CD1c-positive myeloid dendritic cell (primary cell): ENCODE measurements around the gene IQCH.
"Not testable (repeated sequence)": the region's sequence is repeated elsewhere in the genome, so short reads cannot be mapped to it uniquely, and the experiment has no call there.

Experiments
- DNase-seq: peaks from one replicate; pipeline ENCODE4 v3.0.0-alpha.2; 2016; ENCODE audit errors: extremely low spot score

IQCH gene

GRCh38 chr15:67246606-67247005 lies 8.0 kb upstream of the IQCH start:
- DNase-seq = not testable (repeated sequence)

- no peak for DNase-seq
Observed at GRCh38 chr15:67248011-67248505, 6.5 kb upstream of the IQCH start.

GRCh38 chr15:67249830-67250229 lies 4.8 kb upstream of the IQCH start:
- DNase-seq = no peak

- DNase-seq = no peak
Observed at GRCh38 chr15:67251318-67251717, 3.3 kb upstream of the IQCH start.

GRCh38 chr15:67253101-67253500 lies 1.5 kb upstream of the IQCH start:
- no peak for DNase-seq

GRCh38 chr15:67253549-67254237 lies 893 bp upstream of the IQCH start:
- DNase-seq = no peak

GRCh38 chr15:67256051-67256450 lies 1.5 kb downstream of the IQCH start:
- peak; percentile 1 for DNase-seq

GRCh38 chr15:67258412-67258811 lies 3.8 kb downstream of the IQCH start:
- DNase-seq = not testable (repeated sequence)

- DNase-seq = no peak
Observed at GRCh38 chr15:67259379-67259778, 4.8 kb downstream of the IQCH start.

GRCh38 chr15:67259806-67260205 lies 5.2 kb downstream of the IQCH start:
- DNase-seq = no peak

- DNase-seq = no peak
Observed at GRCh38 chr15:67266870-67267269, 12.3 kb downstream of the IQCH start.

- no peak for DNase-seq
Observed at GRCh38 chr15:67267440-67267839, 12.9 kb downstream of the IQCH start.

- DNase-seq = no peak
Observed at GRCh38 chr15:67267951-67268941, 13.7 kb downstream of the IQCH start.

- DNase-seq = no peak
Observed at GRCh38 chr15:67274236-67274635, 19.6 kb downstream of the IQCH start.

GRCh38 chr15:67276666-67277065 lies 22.1 kb downstream of the IQCH start:
- DNase-seq = no peak

- DNase-seq = no peak
Observed at GRCh38 chr15:67280217-67280616, 25.6 kb downstream of the IQCH start.

- no peak for DNase-seq
Observed at GRCh38 chr15:67281714-67282113, 27.1 kb downstream of the IQCH start.

GRCh38 chr15:67285625-67286024 lies 31.0 kb downstream of the IQCH start:
- not testable (repeated sequence) for DNase-seq

GRCh38 chr15:67286400-67286799 lies 31.8 kb downstream of the IQCH start:
- not testable (repeated sequence) for DNase-seq

GRCh38 chr15:67290319-67290718 lies 35.7 kb downstream of the IQCH start:
- no peak for DNase-seq

GRCh38 chr15:67296188-67296587 lies 41.6 kb downstream of the IQCH start:
- no peak for DNase-seq

GRCh38 chr15:67296684-67297083 lies 42.1 kb downstream of the IQCH start:
- DNase-seq = no peak
